AG10803 (cell line): ENCODE measurements around the gene EMX1.

ENCODE experiments used
- DNase-seq: peaks from one replicate; pipeline ENCODE4 v3.0.0; 2010; ENCODE audit warnings: low read depth
- H3K4me3 ChIP-seq: 2 replicates; pipeline ENCODE4 v1.5.1; 2011; ENCODE audit warnings: mild to moderate bottlenecking, low read length, control low read depth
- TF ChIP-seq, protein P1 (sequence below): conservative IDR thresholded peaks from 2 replicates; pipeline ENCODE4 v1.5.1; 2011; ENCODE audit warnings: mild to moderate bottlenecking, low read length, control low read depth, inconsistent platforms

The EMX1 gene

DNA sequence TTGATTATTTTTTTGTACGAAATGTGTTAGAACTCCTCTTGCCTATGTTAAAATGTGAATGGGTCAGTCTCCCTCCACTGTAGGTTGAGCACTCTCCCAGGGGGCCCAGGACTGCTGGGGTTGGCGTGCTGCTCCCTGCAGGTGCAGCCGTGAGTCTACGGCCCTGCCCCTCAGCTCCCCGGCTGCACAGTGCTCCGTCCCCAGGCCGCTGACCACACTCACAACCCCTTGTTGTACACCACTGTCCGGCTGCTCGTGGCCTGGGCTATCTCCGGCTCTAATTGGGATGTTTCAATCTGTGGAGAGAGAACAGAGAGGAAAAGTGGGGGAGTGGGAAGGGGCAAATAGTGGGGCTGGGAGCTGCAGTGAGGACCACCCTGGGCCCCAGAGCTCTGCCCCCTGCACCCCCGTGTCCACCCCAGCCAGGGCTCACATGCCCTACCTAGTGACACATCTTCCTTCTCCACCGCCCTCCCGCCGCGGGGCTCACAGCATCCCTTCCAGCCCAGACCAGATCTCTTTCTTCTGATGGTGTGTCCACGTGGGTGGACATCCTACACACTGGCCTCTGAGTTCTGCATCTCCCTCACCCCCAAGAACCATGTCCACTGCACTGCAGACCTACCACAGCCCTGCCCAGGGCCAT lies 27.6 kb downstream of the EMX1 start:
- no peak for DNase-seq
- H3K4me3 ChIP-seq: no peak overlapping the region
- TF ChIP-seq, protein P1, sequence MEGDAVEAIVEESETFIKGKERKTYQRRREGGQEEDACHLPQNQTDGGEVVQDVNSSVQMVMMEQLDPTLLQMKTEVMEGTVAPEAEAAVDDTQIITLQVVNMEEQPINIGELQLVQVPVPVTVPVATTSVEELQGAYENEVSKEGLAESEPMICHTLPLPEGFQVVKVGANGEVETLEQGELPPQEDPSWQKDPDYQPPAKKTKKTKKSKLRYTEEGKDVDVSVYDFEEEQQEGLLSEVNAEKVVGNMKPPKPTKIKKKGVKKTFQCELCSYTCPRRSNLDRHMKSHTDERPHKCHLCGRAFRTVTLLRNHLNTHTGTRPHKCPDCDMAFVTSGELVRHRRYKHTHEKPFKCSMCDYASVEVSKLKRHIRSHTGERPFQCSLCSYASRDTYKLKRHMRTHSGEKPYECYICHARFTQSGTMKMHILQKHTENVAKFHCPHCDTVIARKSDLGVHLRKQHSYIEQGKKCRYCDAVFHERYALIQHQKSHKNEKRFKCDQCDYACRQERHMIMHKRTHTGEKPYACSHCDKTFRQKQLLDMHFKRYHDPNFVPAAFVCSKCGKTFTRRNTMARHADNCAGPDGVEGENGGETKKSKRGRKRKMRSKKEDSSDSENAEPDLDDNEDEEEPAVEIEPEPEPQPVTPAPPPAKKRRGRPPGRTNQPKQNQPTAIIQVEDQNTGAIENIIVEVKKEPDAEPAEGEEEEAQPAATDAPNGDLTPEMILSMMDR: no peak

DNA sequence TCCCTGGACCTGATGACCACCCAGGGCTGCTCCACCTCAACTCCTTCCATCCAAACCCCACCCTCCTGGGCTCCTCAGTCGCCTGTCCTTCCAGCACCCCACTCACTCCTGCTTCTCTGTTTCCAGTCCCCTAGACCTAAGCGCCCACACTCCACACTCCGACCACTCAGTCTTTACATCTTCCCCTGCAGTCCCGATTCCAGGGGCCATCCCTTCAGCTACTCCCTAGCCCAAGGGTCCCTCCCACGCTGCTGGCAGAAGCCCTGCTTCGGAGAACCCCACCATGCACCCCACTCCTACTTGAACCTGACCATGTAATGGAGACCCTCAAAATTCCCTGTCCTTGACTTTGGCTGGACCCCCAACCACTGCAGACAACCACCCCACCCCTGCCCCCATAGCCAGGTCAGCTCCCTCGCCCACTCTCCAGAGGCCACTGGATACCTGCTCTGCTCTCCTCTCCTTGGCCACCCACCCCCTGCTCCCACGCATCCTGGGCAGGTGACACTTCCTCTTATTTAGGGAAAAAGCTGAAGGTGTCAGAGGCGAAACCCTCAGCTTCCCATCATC lies 28.2 kb downstream of the EMX1 start:
- no peak overlapping the region for H3K4me3 ChIP-seq
- TF ChIP-seq, protein P1: no peak
- no peak for DNase-seq

DNA sequence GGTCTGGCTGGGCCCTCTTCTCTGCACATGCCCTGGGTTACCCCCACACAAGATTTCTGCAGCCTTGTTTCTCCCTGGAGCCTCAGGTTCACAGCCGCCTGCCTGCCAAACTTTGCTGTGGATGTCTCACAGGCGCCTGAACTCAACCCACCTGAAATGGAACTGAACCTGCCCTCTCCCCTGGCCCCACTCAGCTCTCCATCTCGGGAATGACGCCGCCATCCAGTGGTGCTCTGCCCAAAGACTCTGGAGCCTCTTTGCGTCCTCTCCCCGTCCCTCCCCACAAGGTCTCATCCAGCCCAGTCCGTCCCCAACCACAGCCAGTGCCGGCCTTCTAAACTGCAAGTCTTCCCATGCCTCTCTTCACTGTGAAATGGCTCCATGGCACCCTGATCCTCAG lies 29.1 kb downstream of the EMX1 start:
- DNase-seq: no peak
- no peak overlapping the region for H3K4me3 ChIP-seq
- TF ChIP-seq, protein P1: no peak

DNA sequence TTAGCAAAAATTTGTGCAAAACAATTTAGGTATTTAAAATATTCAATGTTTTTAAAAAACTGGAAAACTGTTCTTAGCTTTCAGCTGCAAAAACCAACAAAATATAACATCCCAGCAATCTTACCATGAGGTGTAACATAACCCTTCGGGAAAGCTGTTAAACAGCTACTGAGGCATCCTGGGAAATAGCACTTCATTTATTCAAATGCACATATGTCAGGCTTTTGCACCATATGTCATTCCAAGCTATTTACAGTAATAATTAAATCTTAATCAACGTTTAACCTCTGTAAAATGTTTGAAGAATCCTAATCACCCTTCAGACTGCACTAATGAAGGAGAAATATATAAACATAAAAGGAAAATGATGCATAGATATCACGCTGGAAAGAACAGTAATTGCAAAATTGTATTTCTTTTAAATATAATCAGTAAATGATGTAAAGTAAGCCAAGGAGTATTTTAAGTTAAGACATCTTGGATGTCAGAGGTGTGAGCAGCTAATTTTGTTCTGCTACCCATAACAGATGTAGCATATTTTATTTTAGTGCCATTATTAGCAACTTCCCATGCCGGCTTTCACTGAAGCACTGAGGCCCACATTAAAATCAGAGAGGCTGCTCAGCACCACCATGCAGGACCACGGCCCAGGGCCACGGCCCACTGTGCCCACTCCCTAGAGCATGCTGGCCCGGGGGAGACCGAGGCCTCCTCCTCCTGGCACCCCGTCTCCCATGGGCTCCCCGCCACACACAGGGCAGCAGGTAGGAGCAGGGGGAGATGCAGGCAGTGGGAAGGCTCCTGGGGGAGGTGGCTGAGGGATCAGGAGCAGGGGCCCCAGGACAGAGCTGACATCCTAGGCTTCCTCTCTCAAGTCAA lies 30.9 kb downstream of the EMX1 start:
- no peak overlapping the region for H3K4me3 ChIP-seq
- TF ChIP-seq, protein P1: no peak

DNA sequence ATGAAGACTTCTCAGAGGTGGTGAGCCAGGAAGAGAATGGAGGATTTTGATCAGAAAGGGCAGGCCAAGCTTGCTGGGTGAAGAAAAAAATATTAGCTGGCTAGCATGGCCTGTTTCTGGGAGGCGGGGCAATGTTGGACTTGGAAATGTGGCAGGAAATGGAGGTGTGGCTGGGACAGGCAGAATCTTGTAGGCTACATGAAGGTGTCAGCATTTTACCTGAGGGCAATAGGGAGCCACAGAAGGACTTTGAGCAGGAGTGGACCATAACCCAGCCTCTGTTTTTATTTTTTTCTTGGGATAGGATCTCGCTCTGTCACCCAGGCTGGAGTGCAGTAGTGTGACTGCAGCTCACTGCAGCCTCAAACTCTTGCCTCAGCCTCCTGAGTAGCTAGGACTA lies 31.7 kb downstream of the EMX1 start:
- no peak for DNase-seq
- no peak overlapping the region for H3K4me3 ChIP-seq
- TF ChIP-seq, protein P1: no peak

More for the DNA sequence above, 30.9 kb downstream of the EMX1 start:
- no peak for DNase-seq

DNA sequence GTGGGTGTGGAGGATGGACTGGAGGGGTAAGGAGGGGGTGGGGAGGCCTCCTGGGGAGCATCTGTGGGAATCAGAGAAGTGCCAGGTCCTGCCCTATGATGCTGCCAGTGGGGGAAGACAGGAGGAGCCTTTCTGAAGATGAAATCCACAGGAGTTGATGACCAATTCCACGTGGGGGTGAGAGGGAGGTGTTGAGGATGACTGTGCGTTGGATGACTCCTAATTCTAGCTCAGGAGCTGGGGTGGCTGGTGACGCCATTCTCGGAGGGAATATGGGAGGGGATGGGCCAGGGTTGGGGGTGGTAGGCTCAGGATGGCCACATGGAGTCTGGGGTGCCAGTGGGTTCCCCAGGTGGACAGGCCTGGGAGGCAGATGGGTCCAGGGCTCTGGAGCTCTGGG lies 32.3 kb downstream of the EMX1 start:
- no peak for DNase-seq
- TF ChIP-seq, protein P1: no peak
- no peak overlapping the region for H3K4me3 ChIP-seq
